Nephron progenitor cell (in vitro differentiated cells): ENCODE data around the gene SPACA9.

Experiments used
- DNase-seq: peaks from one replicate; pipeline ENCODE4 v3.0.0; 2021
- H3K27ac Mint-ChIP-seq: 2 replicates; pipeline ENCODE4 v1.8.0; 2021; ENCODE audit warnings: mild to moderate bottlenecking, moderate library complexity, mixed read lengths
- H3K27me3 Mint-ChIP-seq: 2 replicates; pipeline ENCODE4 v1.8.0; 2021; ENCODE audit warnings: mild to moderate bottlenecking, low read depth, mixed read lengths; ENCODE audit not compliant: poor library complexity
- H3K36me3 Mint-ChIP-seq: 2 replicates; pipeline ENCODE4 v1.8.0; 2021; ENCODE audit warnings: low read depth, mixed read lengths
- H3K4me1 Mint-ChIP-seq: 2 replicates; pipeline ENCODE4 v1.8.0; 2021; ENCODE audit warnings: mixed read lengths
- H3K4me3 Mint-ChIP-seq: 2 replicates; pipeline ENCODE4 v1.8.0; 2021; ENCODE audit warnings: mild to moderate bottlenecking, moderate library complexity, mixed read lengths
- H3K9me3 Mint-ChIP-seq: 2 replicates; pipeline ENCODE4 v1.8.0; 2021; ENCODE audit warnings: mild to moderate bottlenecking, moderate library complexity, mixed read lengths
- TF ChIP-seq, protein P1 (sequence below): fragments of 200-600 bp; sonication (generic); IDR thresholded peaks from 2 replicates; pipeline ENCODE4 v1.5.0; 2021; ENCODE audit warnings: antibody characterized with exemption

SPACA9 gene

DNA sequence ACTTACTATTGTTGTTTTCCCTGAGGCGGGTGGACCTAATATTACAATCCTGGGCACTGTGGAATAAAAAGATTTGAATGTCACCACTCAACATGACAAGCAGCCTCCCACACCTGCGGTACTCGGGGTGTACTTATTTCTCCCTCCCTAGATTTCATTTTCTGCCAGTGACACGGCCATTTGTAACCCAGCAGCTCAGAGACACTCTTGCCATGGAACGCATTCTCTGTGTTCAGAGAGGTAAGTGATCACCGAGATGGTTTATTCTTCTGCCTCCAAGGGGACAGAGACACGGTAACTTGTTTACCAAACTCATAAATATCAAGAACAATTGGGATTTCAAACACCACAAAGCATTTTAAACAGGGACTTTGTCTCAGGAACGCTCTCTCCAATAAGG, 11.8 kb upstream of the SPACA9 start:
- H3K9me3 Mint-ChIP-seq, result no peaks in the 10 kb centered on the region
- peaks cover 10% of the 10 kb centered on the region for H3K4me1 Mint-ChIP-seq

DNA sequence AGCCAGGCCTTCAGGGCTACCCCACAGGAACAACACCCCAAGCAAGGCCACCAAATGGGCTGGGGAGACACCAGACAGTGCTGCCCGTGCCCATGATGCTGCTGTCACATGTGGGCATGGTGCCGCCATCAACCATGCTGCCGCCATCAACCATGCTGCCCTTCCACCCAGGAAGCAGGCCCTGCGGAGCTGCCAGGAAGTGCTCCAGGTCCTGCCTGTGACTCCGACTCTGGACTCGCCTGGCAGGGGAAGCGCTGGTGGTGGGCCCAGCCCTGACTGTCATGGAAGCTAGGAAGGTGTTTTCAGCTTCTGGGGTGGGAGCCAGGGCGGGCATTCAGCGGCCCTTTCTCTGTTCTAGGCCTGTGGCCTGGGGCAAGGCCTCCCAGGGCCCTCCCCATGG, 9.4 kb upstream of the SPACA9 start:
- Mint-ChIP-seq H3K27me3 (peaks cover 18% of the 10 kb centered on the region), H3K27ac (no peak overlapping the region), H3K9me3 (no peaks in the 10 kb centered on the region), H3K36me3 (no peaks in the 10 kb centered on the region), H3K4me3 (no peak overlapping the region), H3K4me1 (no peaks in the 10 kb centered on the region)
- DNase-seq, result no peak
- TF ChIP-seq, protein P1, sequence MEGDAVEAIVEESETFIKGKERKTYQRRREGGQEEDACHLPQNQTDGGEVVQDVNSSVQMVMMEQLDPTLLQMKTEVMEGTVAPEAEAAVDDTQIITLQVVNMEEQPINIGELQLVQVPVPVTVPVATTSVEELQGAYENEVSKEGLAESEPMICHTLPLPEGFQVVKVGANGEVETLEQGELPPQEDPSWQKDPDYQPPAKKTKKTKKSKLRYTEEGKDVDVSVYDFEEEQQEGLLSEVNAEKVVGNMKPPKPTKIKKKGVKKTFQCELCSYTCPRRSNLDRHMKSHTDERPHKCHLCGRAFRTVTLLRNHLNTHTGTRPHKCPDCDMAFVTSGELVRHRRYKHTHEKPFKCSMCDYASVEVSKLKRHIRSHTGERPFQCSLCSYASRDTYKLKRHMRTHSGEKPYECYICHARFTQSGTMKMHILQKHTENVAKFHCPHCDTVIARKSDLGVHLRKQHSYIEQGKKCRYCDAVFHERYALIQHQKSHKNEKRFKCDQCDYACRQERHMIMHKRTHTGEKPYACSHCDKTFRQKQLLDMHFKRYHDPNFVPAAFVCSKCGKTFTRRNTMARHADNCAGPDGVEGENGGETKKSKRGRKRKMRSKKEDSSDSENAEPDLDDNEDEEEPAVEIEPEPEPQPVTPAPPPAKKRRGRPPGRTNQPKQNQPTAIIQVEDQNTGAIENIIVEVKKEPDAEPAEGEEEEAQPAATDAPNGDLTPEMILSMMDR, result no peak

More for the DNA sequence above, 11.8 kb upstream of the SPACA9 start:
- Mint-ChIP-seq H3K27me3 (peaks cover 9% of the 10 kb centered on the region), H3K27ac (no peak overlapping the region), H3K36me3 (peaks cover 4% of the 10 kb centered on the region), H3K4me3 (no peak overlapping the region)
- no peak for DNase-seq
- TF ChIP-seq, protein P1, result no peak

DNA sequence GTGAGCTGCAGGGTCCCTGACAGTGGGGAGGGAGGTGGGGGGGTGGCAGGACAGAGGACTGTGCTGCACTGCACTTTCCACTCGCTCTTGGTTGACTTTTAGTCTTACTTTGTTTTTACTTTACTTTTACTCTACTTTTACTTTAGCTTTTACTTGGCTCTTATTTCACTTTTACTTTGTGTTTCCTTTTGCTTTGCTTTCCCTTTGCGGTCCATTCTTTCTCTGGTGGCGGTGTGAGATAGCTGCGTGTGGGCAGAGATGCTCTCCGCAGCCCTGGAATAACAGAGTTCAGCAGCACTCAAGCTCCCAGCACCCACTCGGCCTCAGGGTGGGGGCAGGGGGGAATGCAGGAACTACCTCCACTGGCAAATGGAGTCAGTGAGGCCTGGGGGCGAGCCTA, 5.3 kb upstream of the SPACA9 start:
- H3K4me3 Mint-ChIP-seq, result no peak overlapping the region

DNA sequence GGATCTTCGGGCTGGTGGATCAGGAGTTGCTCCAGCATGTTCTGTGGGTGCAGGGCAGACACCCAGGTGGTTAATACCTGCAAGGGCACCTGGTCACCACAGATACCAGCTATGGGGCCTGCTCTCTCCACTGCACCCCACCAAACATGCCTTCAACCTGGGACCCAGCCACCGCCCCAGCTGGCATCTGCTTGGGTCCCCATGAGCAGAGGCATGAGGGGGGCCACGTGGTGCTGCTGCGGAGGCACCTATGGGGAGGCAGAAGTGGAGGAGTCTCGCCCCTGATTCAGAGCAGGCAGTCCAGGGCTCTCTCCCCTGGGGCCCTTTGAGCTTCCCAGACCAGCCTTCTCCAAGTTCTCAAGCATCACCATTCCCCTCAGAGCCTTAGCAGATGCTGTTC, 3.5 kb upstream of the SPACA9 start:
- Mint-ChIP-seq H3K36me3 (no peaks in the 10 kb centered on the region), H3K9me3 (no peaks in the 10 kb centered on the region), H3K27ac (no peak overlapping the region), H3K27me3 (peaks cover 36% of the 10 kb centered on the region), H3K4me1 (peaks cover 11% of the 10 kb centered on the region), H3K4me3 (no peak overlapping the region)
- TF ChIP-seq, protein P1, result no peak
- DNase-seq, result no peak

More for the DNA sequence above, 5.3 kb upstream of the SPACA9 start:
- Mint-ChIP-seq H3K9me3 (no peaks in the 10 kb centered on the region), H3K4me1 (no peaks in the 10 kb centered on the region), H3K36me3 (no peaks in the 10 kb centered on the region), H3K27ac (no peak overlapping the region), H3K27me3 (peaks cover 36% of the 10 kb centered on the region)
- TF ChIP-seq, protein P1, result no peak
- DNase-seq, result no peak

DNA sequence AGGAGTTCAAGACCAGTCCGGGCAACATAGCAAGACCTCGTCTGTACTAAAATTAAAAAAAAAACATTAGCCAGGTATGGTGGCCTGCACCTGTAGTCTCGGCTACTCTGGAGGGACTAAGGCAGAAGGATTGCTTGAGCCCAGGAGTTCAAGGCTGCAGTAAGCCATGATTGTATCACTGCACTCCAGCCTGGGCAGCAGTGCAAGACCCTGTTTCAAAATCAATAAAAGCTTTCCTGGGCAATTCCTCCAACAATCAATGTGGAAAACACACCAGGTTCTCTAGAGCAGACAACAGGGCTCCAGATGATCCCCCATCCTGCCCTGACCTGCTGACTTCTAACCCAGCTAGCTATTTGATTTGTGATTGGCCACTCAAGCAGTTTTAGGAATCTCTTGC, 1.8 kb upstream of the SPACA9 start:
- Mint-ChIP-seq H3K4me1 (peaks cover 13% of the 10 kb centered on the region), H3K4me3 (peak overlapping the region; percentile 83), H3K9me3 (no peaks in the 10 kb centered on the region), H3K27me3 (peaks cover 39% of the 10 kb centered on the region), H3K36me3 (no peaks in the 10 kb centered on the region), H3K27ac (no peak overlapping the region)
- DNase-seq, result no peak
- TF ChIP-seq, protein P1, result no peak

DNA sequence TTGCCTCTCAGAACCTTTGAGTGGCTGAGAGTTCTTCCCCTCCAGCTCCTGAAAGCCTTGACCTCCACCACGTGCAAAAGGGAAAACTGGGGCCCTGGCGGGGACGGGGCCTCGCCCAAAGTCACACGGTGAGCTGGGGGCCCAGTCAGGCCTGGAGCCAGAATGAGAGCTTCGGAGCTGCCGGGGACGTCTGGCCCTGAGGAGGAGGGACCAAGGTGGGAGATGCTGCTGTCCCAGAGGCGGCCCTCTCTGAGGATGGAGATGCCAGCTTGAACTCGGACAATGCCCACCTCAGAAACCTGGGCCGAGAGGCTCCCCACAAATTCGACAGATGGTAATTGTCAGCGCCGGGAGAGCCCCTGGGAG, 1.3 kb upstream of the SPACA9 start:
- Mint-ChIP-seq H3K4me1 (peaks cover 17% of the 10 kb centered on the region), H3K36me3 (no peaks in the 10 kb centered on the region), H3K27me3 (peaks cover 39% of the 10 kb centered on the region), H3K27ac (no peak overlapping the region), H3K9me3 (no peaks in the 10 kb centered on the region), H3K4me3 (peak overlapping the region; percentile 83)
- no peak for DNase-seq
- TF ChIP-seq, protein P1, result no peak
